ENCODE measurements around the gene FHAD1. TPM values are rescaled to one million over a fixed set of nuclear protein-coding genes. Genes with fewer than 3 reads are reported as not detected.
A peak's percentile ranks its signal among the peaks of the same experiment; 100 is the strongest.

FHAD1 gene
- total and polyA plus RNA-seq, 10 of the 15 experiments (the other 5 are each of a cell fraction or from before 2014, with no cell fraction given), result 0.09 to 1.0 (median 0.32) TPM; not detected in 2

- intact Hi-C loops (cut with micrococcal nuclease; ENCODE audit: unreplicated experiment) (loop anchor here (1.0 kb wide), 1 partner anchor 177 kb away; no protein-coding TSS in a partner anchor), in situ Hi-C loops (cut with MboI) (loop anchor here (10.0 kb wide), 1 partner anchor 180 kb away; no protein-coding TSS in a partner anchor)
- no peak overlapping the region for H3K9ac ChIP-seq (ENCODE audit: control insufficient read depth, insufficient read depth, low read length)
- CTCF ChIA-PET, result interaction anchor here (0.6 to 7.4 kb wide), 23 partner anchors 12 to 526 kb away, joined by 3 to 105 read pairs (median 4); no protein-coding TSS in a partner anchor
- RAD21 ChIA-PET (ENCODE audit: unreplicated experiment), result interaction anchor here (1.3 to 2.9 kb wide), 4 partner anchors 14 to 176 kb away, joined by 3 to 33 read pairs (median 4); no protein-coding TSS in a partner anchor
- no TSS peak for BruUV-seq (replicated peaks)
- SMC1A ChIA-PET (ENCODE audit: uncharacterized antibody, unreplicated experiment), result interaction anchor here (0.6 to 4.0 kb wide), 11 partner anchors 15 to 207 kb away, joined by 3 to 37 read pairs (median 4); no protein-coding TSS in a partner anchor
- no peak overlapping the region for H2AFZ ChIP-seq (ENCODE audit: control insufficient read depth, low read depth, low read length)
- POLR2A ChIA-PET, result no interaction called here
- FAIRE-seq, result peak; percentile 38
- no peak overlapping the region for H3K27ac ChIP-seq (ENCODE audit: control insufficient read depth, insufficient read depth)
- no peak overlapping the region for H3K4me2 ChIP-seq (ENCODE audit: control insufficient read depth, insufficient read depth)
- DNase-seq (ENCODE audit: low read depth, low spot score), result no peak
- no peaks in the 10 kb centered on the region for H3K79me2 ChIP-seq (ENCODE audit: control insufficient read depth, insufficient read depth, low read length)
- no peaks in the 10 kb centered on the region for H3K4me1 ChIP-seq (ENCODE audit: control insufficient read depth, insufficient read depth, low read length)
- H3K27me3 ChIP-seq (replicated peaks in 1 of 2; ENCODE audit: control insufficient read depth in 2 of 2, insufficient read depth in 2 of 2, low read length in 1 of 2), result no peaks in the 10 kb centered on the region; a peak in 1 of 4 replicates
- peak; percentile 85 for ATAC-seq
- WGBS (ENCODE audit: insufficient coverage, insufficient replicate concordance, low lambda C conversion rate, missing lambda C conversion rate), result 14% methylated on average over 15 of the region's 15 CpGs
- no peak overlapping the region for H3K4me3 ChIP-seq
- H3K36me3 ChIP-seq (ENCODE audit: control insufficient read depth in 2 of 2, insufficient read depth in 2 of 2, low read length in 1 of 2), result no peaks in the 10 kb centered on the region
- no peaks in the 10 kb centered on the region for H3K9me3 ChIP-seq (replicated peaks; ENCODE audit: control insufficient read depth, insufficient read depth, low read length)
- no peaks in the 10 kb centered on the region; the same call in 1 of the 2 replicates for H4K20me1 ChIP-seq (ENCODE audit: control insufficient read depth, insufficient read depth)
- TF ChIP-seq RAD21 (IDR thresholded peaks at IDR 0.05; ENCODE audit: insufficient read depth, low read depth, low read length) (peak; percentile 84), GABPA (IDR thresholded peaks at IDR 0.05; ENCODE audit: low read depth) (no peak), TCF7 (IDR thresholded peaks at IDR 0.05; ENCODE audit: borderline replicate concordance) (no peak), CBX3 (IDR thresholded peaks at IDR 0.05; ENCODE audit: borderline replicate concordance, low read depth) (no peak), CBX5 (IDR thresholded peaks at IDR 0.05; ENCODE audit: low read depth) (no peak), USF2 (IDR thresholded peaks at IDR 0.05; ENCODE audit: borderline replicate concordance, low read depth, low read length) (no peak), NKRF (conservative IDR thresholded peaks at IDR 0.05) (no peak)
- TF ChIP-seq, protein P1, sequence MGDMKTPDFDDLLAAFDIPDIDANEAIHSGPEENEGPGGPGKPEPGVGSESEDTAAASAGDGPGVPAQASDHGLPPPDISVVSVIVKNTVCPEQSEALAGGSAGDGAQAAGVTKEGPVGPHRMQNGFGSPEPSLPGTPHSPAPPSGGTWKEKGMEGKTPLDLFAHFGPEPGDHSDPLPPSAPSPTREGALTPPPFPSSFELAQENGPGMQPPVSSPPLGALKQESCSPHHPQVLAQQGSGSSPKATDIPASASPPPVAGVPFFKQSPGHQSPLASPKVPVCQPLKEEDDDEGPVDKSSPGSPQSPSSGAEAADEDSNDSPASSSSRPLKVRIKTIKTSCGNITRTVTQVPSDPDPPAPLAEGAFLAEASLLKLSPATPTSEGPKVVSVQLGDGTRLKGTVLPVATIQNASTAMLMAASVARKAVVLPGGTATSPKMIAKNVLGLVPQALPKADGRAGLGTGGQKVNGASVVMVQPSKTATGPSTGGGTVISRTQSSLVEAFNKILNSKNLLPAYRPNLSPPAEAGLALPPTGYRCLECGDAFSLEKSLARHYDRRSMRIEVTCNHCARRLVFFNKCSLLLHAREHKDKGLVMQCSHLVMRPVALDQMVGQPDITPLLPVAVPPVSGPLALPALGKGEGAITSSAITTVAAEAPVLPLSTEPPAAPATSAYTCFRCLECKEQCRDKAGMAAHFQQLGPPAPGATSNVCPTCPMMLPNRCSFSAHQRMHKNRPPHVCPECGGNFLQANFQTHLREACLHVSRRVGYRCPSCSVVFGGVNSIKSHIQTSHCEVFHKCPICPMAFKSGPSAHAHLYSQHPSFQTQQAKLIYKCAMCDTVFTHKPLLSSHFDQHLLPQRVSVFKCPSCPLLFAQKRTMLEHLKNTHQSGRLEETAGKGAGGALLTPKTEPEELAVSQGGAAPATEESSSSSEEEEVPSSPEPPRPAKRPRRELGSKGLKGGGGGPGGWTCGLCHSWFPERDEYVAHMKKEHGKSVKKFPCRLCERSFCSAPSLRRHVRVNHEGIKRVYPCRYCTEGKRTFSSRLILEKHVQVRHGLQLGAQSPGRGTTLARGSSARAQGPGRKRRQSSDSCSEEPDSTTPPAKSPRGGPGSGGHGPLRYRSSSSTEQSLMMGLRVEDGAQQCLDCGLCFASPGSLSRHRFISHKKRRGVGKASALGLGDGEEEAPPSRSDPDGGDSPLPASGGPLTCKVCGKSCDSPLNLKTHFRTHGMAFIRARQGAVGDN (IDR thresholded peaks at IDR 0.05), result no peak
- TF ChIP-seq, protein P2, sequence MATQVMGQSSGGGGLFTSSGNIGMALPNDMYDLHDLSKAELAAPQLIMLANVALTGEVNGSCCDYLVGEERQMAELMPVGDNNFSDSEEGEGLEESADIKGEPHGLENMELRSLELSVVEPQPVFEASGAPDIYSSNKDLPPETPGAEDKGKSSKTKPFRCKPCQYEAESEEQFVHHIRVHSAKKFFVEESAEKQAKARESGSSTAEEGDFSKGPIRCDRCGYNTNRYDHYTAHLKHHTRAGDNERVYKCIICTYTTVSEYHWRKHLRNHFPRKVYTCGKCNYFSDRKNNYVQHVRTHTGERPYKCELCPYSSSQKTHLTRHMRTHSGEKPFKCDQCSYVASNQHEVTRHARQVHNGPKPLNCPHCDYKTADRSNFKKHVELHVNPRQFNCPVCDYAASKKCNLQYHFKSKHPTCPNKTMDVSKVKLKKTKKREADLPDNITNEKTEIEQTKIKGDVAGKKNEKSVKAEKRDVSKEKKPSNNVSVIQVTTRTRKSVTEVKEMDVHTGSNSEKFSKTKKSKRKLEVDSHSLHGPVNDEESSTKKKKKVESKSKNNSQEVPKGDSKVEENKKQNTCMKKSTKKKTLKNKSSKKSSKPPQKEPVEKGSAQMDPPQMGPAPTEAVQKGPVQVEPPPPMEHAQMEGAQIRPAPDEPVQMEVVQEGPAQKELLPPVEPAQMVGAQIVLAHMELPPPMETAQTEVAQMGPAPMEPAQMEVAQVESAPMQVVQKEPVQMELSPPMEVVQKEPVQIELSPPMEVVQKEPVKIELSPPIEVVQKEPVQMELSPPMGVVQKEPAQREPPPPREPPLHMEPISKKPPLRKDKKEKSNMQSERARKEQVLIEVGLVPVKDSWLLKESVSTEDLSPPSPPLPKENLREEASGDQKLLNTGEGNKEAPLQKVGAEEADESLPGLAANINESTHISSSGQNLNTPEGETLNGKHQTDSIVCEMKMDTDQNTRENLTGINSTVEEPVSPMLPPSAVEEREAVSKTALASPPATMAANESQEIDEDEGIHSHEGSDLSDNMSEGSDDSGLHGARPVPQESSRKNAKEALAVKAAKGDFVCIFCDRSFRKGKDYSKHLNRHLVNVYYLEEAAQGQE (IDR thresholded peaks at IDR 0.05; ENCODE audit: low read depth, low read length), result no peak
These were observed 57.9 kb downstream of the FHAD1 start for GRCh38 chr1:15304708-15305467.
